Measurements from ENCODE around the gene AFF3. TPM values are rescaled to one million over a fixed set of nuclear protein-coding genes. Genes with fewer than 3 reads are reported as not detected.

AFF3 gene
- polyA plus RNA-seq, 1 donor (not counting 4 experiments of a cell fraction or from before 2014, with no cell fraction given): not detected

- peaks cover 14% of the 10 kb centered on the region for H3K27me3 ChIP-seq (ENCODE audit: control insufficient read depth, extremely low read depth, insufficient read depth, low read length)
- H3K79me2 ChIP-seq (ENCODE audit: control insufficient read depth, insufficient read depth, low read length): no peaks in the 10 kb centered on the region
- no peaks in the 10 kb centered on the region for H3K36me3 ChIP-seq (ENCODE audit: control insufficient read depth in 2 of 2, extremely low read depth in 1 of 2, insufficient read depth in 2 of 2, low read length in 2 of 2)
- H3K27ac ChIP-seq (ENCODE audit: control insufficient read depth, insufficient read depth, low read length): no peak overlapping the region
- no peaks in the 10 kb centered on the region for H3K9me1 ChIP-seq (ENCODE audit: control insufficient read depth, extremely low read depth, insufficient read depth, low read length)
- H3K9me3 ChIP-seq (ENCODE audit: control insufficient read depth, low read depth, low read length): no peaks in the 10 kb centered on the region
- no peak overlapping the region for H2AFZ ChIP-seq (ENCODE audit: control insufficient read depth, low read length)
- H3K4me2 ChIP-seq (ENCODE audit: control insufficient read depth, extremely low read depth, insufficient read depth, low read depth, low read length): no peak overlapping the region
- no peaks in the 10 kb centered on the region for H3K4me1 ChIP-seq (ENCODE audit: control insufficient read depth, extremely low read depth, insufficient read depth, low read length)
- TF ChIP-seq EZH2 (IDR thresholded peaks at IDR 0.05; ENCODE audit: low read length) (no peak), CTCF (optimal IDR thresholded peaks at IDR 0.05 in 1 of 3, IDR thresholded peaks at IDR 0.05 in 1 of 3, conservative IDR thresholded peaks at IDR 0.05 in 1 of 3; ENCODE audit: extremely low read depth in 1 of 3, insufficient read depth in 2 of 3, low read length in 3 of 3) (no peak)
- H3K9ac ChIP-seq (ENCODE audit: control insufficient read depth, extremely low read depth, insufficient read depth, low read length): no peak overlapping the region
- H4K20me1 ChIP-seq (ENCODE audit: control insufficient read depth, extremely low read depth, insufficient read depth, low read length): no peaks in the 10 kb centered on the region
- H3K4me3 ChIP-seq (ENCODE audit: control insufficient read depth in 2 of 3, extremely low read depth in 1 of 3, insufficient read depth in 2 of 3, low read depth in 1 of 3, low read length in 3 of 3): no peak overlapping the region
- no peak for DNase-seq (ENCODE audit: low read depth, low spot score)
- dilution Hi-C loops (cut with MboI; ENCODE audit: extremely low pct_ligation_motif_present, low sequenced_read_pairs): no loop called here
- FAIRE-seq: no peak
Observed at GRCh38 chr2:99707592-99707991, 434.8 kb downstream of the AFF3 start.

DNA sequence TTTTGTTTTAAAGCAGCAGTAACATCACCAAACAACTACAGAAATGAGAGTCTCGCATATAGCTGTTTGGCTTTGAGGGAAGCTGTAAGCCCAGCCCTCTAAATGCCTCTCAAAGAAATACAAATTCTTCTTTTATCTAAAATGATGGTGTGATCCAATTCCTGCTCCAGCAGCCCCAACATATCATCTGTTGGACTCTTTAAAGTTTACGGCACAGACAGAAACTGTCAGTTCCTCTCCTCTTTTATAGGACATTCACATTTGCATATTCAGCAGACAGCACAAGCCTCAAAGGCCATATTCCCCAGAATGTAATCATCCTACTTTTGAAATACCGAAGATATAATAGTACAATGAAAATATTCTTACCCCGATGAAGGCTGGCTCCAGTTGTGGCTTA is 435.7 kb downstream of the AFF3 start:
- H3K9ac ChIP-seq (ENCODE audit: control insufficient read depth, extremely low read depth, insufficient read depth, low read length): no peak overlapping the region
- no peak overlapping the region for H3K27ac ChIP-seq (ENCODE audit: control insufficient read depth, insufficient read depth, low read length)
- no peak overlapping the region for H2AFZ ChIP-seq (ENCODE audit: control insufficient read depth, low read length)
- FAIRE-seq (no peak), DNase-seq (ENCODE audit: low read depth, low spot score) (no peak)
- H3K9me3 ChIP-seq (ENCODE audit: control insufficient read depth, low read depth, low read length): no peaks in the 10 kb centered on the region
- dilution Hi-C loops (cut with MboI; ENCODE audit: extremely low pct_ligation_motif_present, low sequenced_read_pairs): no loop called here
- H3K4me3 ChIP-seq (ENCODE audit: control insufficient read depth in 2 of 3, extremely low read depth in 1 of 3, insufficient read depth in 2 of 3, low read depth in 1 of 3, low read length in 3 of 3): no peak overlapping the region
- H3K4me1 ChIP-seq (ENCODE audit: control insufficient read depth, extremely low read depth, insufficient read depth, low read length): peaks cover 2% of the 10 kb centered on the region
- H4K20me1 ChIP-seq (ENCODE audit: control insufficient read depth, extremely low read depth, insufficient read depth, low read length): no peaks in the 10 kb centered on the region
- H3K9me1 ChIP-seq (ENCODE audit: control insufficient read depth, extremely low read depth, insufficient read depth, low read length): no peaks in the 10 kb centered on the region
- H3K79me2 ChIP-seq (ENCODE audit: control insufficient read depth, insufficient read depth, low read length): no peaks in the 10 kb centered on the region
- TF ChIP-seq EZH2 (IDR thresholded peaks at IDR 0.05; ENCODE audit: low read length) (no peak), CTCF (optimal IDR thresholded peaks at IDR 0.05 in 1 of 3, IDR thresholded peaks at IDR 0.05 in 1 of 3, conservative IDR thresholded peaks at IDR 0.05 in 1 of 3; ENCODE audit: extremely low read depth in 1 of 3, insufficient read depth in 2 of 3, low read length in 3 of 3) (no peak)
- no peaks in the 10 kb centered on the region for H3K36me3 ChIP-seq (ENCODE audit: control insufficient read depth in 2 of 2, extremely low read depth in 1 of 2, insufficient read depth in 2 of 2, low read length in 2 of 2)
- H3K27me3 ChIP-seq (ENCODE audit: control insufficient read depth, extremely low read depth, insufficient read depth, low read length): peaks cover 14% of the 10 kb centered on the region
- no peak overlapping the region for H3K4me2 ChIP-seq (ENCODE audit: control insufficient read depth, extremely low read depth, insufficient read depth, low read depth, low read length)

Measured in keratinocyte (primary cell).